Activated naive CD4-positive, alpha-beta T cell treated with anti-CD3 and anti-CD28 coated beads for 36 hours (primary cell): Measurements from ENCODE around the gene NAXE. TPM values are rescaled to one million over a fixed set of nuclear protein-coding genes. Genes with fewer than 3 reads are reported as not detected.
"Not testable (repeated sequence)": the region's sequence is repeated elsewhere in the genome, so short reads cannot be mapped to it uniquely, and the experiment has no call there.

Source experiments
- CTCF ChIA-PET: fragments of 350-600 bp; sonication (Branson Sonifier 250); formaldehyde crosslinking; loops from one replicate; lab custom pipeline; 2021; ENCODE audit warnings: antibody characterized with exemption; lab: Charles Lee
- DNase-seq: peaks from one replicate; pipeline ENCODE4 v3.0.0-alpha.2; 2020
- H3K27ac Mint-ChIP-seq: one replicate; pipeline ENCODE4 v1.8.0; 2021; ENCODE audit warnings: mild to moderate bottlenecking, mixed read lengths
- H3K27me3 Mint-ChIP-seq: one replicate; pipeline ENCODE4 v1.8.0; 2021; ENCODE audit warnings: low read depth, mixed read lengths
- H3K36me3 Mint-ChIP-seq: one replicate; pipeline ENCODE4 v1.8.0; 2021; ENCODE audit warnings: low read depth, mixed read lengths
- H3K4me1 Mint-ChIP-seq: one replicate; pipeline ENCODE4 v1.8.0; 2021; ENCODE audit warnings: low read depth, mixed read lengths
- H3K4me3 Mint-ChIP-seq: one replicate; pipeline ENCODE4 v1.8.0; 2021; ENCODE audit warnings: mild to moderate bottlenecking, moderate library complexity, mixed read lengths
- H3K9me3 Mint-ChIP-seq: one replicate; pipeline ENCODE4 v1.8.0; 2021; ENCODE audit warnings: mixed read lengths
- intact Hi-C: fragments of 100-400 bp; cut with micrococcal nuclease; formaldehyde crosslinking; loops from one replicate; pipeline ENCODE4 v1.15.1; 2023
- total RNA-seq, 2 experiments: library from RNA; stranded (reverse); gene quantifications; one replicate each; pipeline ENCODE4 v1.2.3, GENCODE V29; 2021

The NAXE gene
- total RNA-seq, 2 experiments from 2014 or later = 77.4 to 84.6 TPM

- no peak overlapping the region for H3K4me3 Mint-ChIP-seq
- H3K27me3 Mint-ChIP-seq = no peaks in the 10 kb centered on the region
- H3K4me1 Mint-ChIP-seq = peaks cover 53% of the 10 kb centered on the region
- intact Hi-C loops = no loop called here
- peak overlapping the region; percentile 55 for H3K27ac Mint-ChIP-seq
- no peak for DNase-seq
- peaks cover 36% of the 10 kb centered on the region for H3K36me3 Mint-ChIP-seq
- H3K9me3 Mint-ChIP-seq = no peaks in the 10 kb centered on the region
- CTCF ChIA-PET = interaction anchor here (0.6 to 1.2 kb wide), 3 partner anchors 12 to 93 kb away, joined by 3 read pairs; no protein-coding TSS in a partner anchor
Observed at GRCh38 chr1:156596426-156596825, 4.8 kb downstream of the NAXE start.

- no peak for DNase-seq
- Mint-ChIP-seq H3K9me3 (no peaks in the 10 kb centered on the region), H3K4me3 (no peak overlapping the region), H3K4me1 (peaks cover 58% of the 10 kb centered on the region), H3K36me3 (peaks cover 34% of the 10 kb centered on the region), H3K27ac (peak overlapping the region; percentile 9), H3K27me3 (no peaks in the 10 kb centered on the region)
- intact Hi-C loops = no loop called here
- CTCF ChIA-PET = interaction anchor here (1.2 to 1.9 kb wide), 4 partner anchors 10 to 117 kb away, joined by 3 to 5 read pairs (median 4); no protein-coding TSS in a partner anchor
Observed at GRCh38 chr1:156598125-156598524, 6.5 kb downstream of the NAXE start.

GRCh38 chr1:156598731-156599432 lies 7.3 kb downstream of the NAXE start:
- intact Hi-C loops = no loop called here
- CTCF ChIA-PET = interaction anchor here (0.6 to 2.0 kb wide), 10 partner anchors 8 to 118 kb away, joined by 3 to 10 read pairs (median 4); partner anchors contain the start of gene NAXE

GRCh38 chr1:156599811-156600210 lies 8.2 kb downstream of the NAXE start:
- Mint-ChIP-seq H3K9me3 (no peaks in the 10 kb centered on the region), H3K4me3 (peak overlapping the region; percentile 91), H3K27ac (peak overlapping the region; percentile 97), H3K27me3 (no peaks in the 10 kb centered on the region), H3K36me3 (peaks cover 30% of the 10 kb centered on the region), H3K4me1 (peaks cover 53% of the 10 kb centered on the region)
- intact Hi-C loops = loop anchor here (1.0 to 2.0 kb wide), 2 partner anchors 8 to 15 kb away; no protein-coding TSS in a partner anchor
- DNase-seq = no peak
- CTCF ChIA-PET = interaction anchor here (0.7 to 2.0 kb wide), 8 partner anchors 8 to 119 kb away, joined by 3 to 10 read pairs (median 4); partner anchors contain the start of gene NAXE

More at GRCh38 chr1:156598731-156599432, 7.3 kb downstream of the NAXE start:
- DNase-seq = no peak
- peak overlapping the region; percentile 97 for H3K27ac Mint-ChIP-seq
- H3K36me3 Mint-ChIP-seq = peaks cover 32% of the 10 kb centered on the region
- peaks cover 56% of the 10 kb centered on the region for H3K4me1 Mint-ChIP-seq
- no peaks in the 10 kb centered on the region for H3K27me3 Mint-ChIP-seq
- H3K4me3 Mint-ChIP-seq = no peak overlapping the region
- no peaks in the 10 kb centered on the region for H3K9me3 Mint-ChIP-seq

GRCh38 chr1:156600733-156601121 lies 9.2 kb downstream of the NAXE start:
- no peaks in the 10 kb centered on the region for H3K27me3 Mint-ChIP-seq
- H3K4me3 Mint-ChIP-seq = peak overlapping the region; percentile 91
- H3K36me3 Mint-ChIP-seq = peaks cover 23% of the 10 kb centered on the region
- H3K9me3 Mint-ChIP-seq = no peaks in the 10 kb centered on the region
- CTCF ChIA-PET = interaction anchor here (0.7 to 2.0 kb wide), 7 partner anchors 8 to 398 kb away, joined by 3 to 10 read pairs (median 4); partner anchors contain the start of genes MEF2D and NAXE
- H3K4me1 Mint-ChIP-seq = peaks cover 47% of the 10 kb centered on the region
- H3K27ac Mint-ChIP-seq = peak overlapping the region; percentile 97
- intact Hi-C loops = loop anchor here (1.0 to 2.0 kb wide), 7 partner anchors 8 to 144 kb away; partner anchors contain the start of genes MEF2D and NAXE
- DNase-seq = no peak

- H3K36me3 Mint-ChIP-seq = peaks cover 23% of the 10 kb centered on the region
- H3K4me3 Mint-ChIP-seq = peak within 1 kb of the TSS; percentile 91
- no peaks in the 10 kb centered on the region for H3K9me3 Mint-ChIP-seq
- no peaks in the 10 kb centered on the region for H3K27me3 Mint-ChIP-seq
- CTCF ChIA-PET = interaction anchor here (0.6 to 1.5 kb wide), 10 partner anchors 9 to 398 kb away, joined by 3 to 8 read pairs (median 4); partner anchors contain the start of genes MEF2D and NAXE
- peak; percentile 89 for DNase-seq
- H3K27ac Mint-ChIP-seq = peak within 1 kb of the TSS; percentile 97
- peaks cover 47% of the 10 kb centered on the region for H3K4me1 Mint-ChIP-seq
- intact Hi-C loops = loop anchor here (1.0 to 2.0 kb wide), 6 partner anchors 10 to 145 kb away; partner anchors contain the start of genes MEF2D and NAXE
Observed at GRCh38 chr1:156601122-156601830, 9.7 kb downstream of the NAXE start, which contains the start of gene GPATCH4. Gene GPATCH4 (minus strand): TSS chr1:156601479.

GRCh38 chr1:156601892-156602291 lies 10.3 kb downstream of the NAXE start:
- intact Hi-C loops = loop anchor here (1.0 to 2.0 kb wide), 6 partner anchors 11 to 146 kb away; partner anchors contain the start of genes MEF2D and NAXE
- peak overlapping the region; percentile 97 for H3K27ac Mint-ChIP-seq
- no peak for DNase-seq
- H3K9me3 Mint-ChIP-seq = no peaks in the 10 kb centered on the region
- CTCF ChIA-PET = interaction anchor here (0.6 to 1.5 kb wide), 8 partner anchors 10 to 76 kb away, joined by 4 to 8 read pairs (median 4); partner anchors contain the start of gene NAXE
- no peaks in the 10 kb centered on the region for H3K27me3 Mint-ChIP-seq
- H3K4me3 Mint-ChIP-seq = peak overlapping the region; percentile 91
- peaks cover 22% of the 10 kb centered on the region for H3K36me3 Mint-ChIP-seq
- H3K4me1 Mint-ChIP-seq = peaks cover 45% of the 10 kb centered on the region

GRCh38 chr1:156602557-156602993 lies 11.0 kb downstream of the NAXE start:
- intact Hi-C loops = no loop called here
- H3K4me3 Mint-ChIP-seq = peak overlapping the region; percentile 91
- no peaks in the 10 kb centered on the region for H3K9me3 Mint-ChIP-seq
- DNase-seq = peak; percentile 47
- H3K36me3 Mint-ChIP-seq = peaks cover 18% of the 10 kb centered on the region
- CTCF ChIA-PET = interaction anchor here (0.7 to 1.5 kb wide), 4 partner anchors 10 to 20 kb away, joined by 3 to 8 read pairs (median 4); partner anchors contain the start of gene NAXE
- peak overlapping the region; percentile 71 for H3K27ac Mint-ChIP-seq
- H3K27me3 Mint-ChIP-seq = no peaks in the 10 kb centered on the region
- H3K4me1 Mint-ChIP-seq = peaks cover 45% of the 10 kb centered on the region

GRCh38 chr1:156607344-156607743 lies 15.8 kb downstream of the NAXE start:
- H3K4me3 Mint-ChIP-seq, intact Hi-C loops, H3K27ac Mint-ChIP-seq, H3K27me3 Mint-ChIP-seq, H3K9me3 Mint-ChIP-seq, CTCF ChIA-PET, DNase-seq, H3K36me3 Mint-ChIP-seq: not testable (repeated sequence)
- H3K4me1 Mint-ChIP-seq = peaks cover 18% of the 10 kb centered on the region

GRCh38 chr1:156608036-156608674 lies 16.6 kb downstream of the NAXE start:
- no peak overlapping the region for H3K27ac Mint-ChIP-seq
- H3K27me3 Mint-ChIP-seq = peaks cover 2% of the 10 kb centered on the region
- no peaks in the 10 kb centered on the region for H3K36me3 Mint-ChIP-seq
- H3K4me1 Mint-ChIP-seq = peaks cover 10% of the 10 kb centered on the region
- no peaks in the 10 kb centered on the region for H3K9me3 Mint-ChIP-seq
- intact Hi-C loops = loop anchor here (1.0 kb wide), 6 partner anchors 8 to 223 kb away; no protein-coding TSS in a partner anchor
- peak; percentile 85 for DNase-seq
- CTCF ChIA-PET = interaction anchor here (0.6 to 2.3 kb wide), 32 partner anchors 8 to 237 kb away, joined by 3 to 24 read pairs (median 4); partner anchors contain the start of genes BCAN, MEF2D, MRPL24 and NAXE
- no peak overlapping the region for H3K4me3 Mint-ChIP-seq

- H3K27ac Mint-ChIP-seq = no peak overlapping the region
- H3K4me3 Mint-ChIP-seq = no peak overlapping the region
Observed at GRCh38 chr1:156608981-156609380, 17.4 kb downstream of the NAXE start.

More at GRCh38 chr1:156608981-156609380, 17.4 kb downstream of the NAXE start:
- H3K27me3 Mint-ChIP-seq = peaks cover 2% of the 10 kb centered on the region
- DNase-seq = peak; percentile 80
- H3K9me3 Mint-ChIP-seq = no peaks in the 10 kb centered on the region
- H3K36me3 Mint-ChIP-seq = no peaks in the 10 kb centered on the region
- intact Hi-C loops = loop anchor here (1.0 kb wide), 6 partner anchors 9 to 224 kb away; no protein-coding TSS in a partner anchor
- peaks cover 9% of the 10 kb centered on the region for H3K4me1 Mint-ChIP-seq
- CTCF ChIA-PET = interaction anchor here (0.8 to 2.3 kb wide), 30 partner anchors 9 to 224 kb away, joined by 3 to 24 read pairs (median 4); partner anchors contain the start of genes BCAN, MEF2D, MRPL24 and NAXE
